Measurements from ENCODE around the gene TSPAN7.

The TSPAN7 gene

GRCh38 chrX:38649221-38649620 is 87.9 kb downstream of the TSPAN7 start:
- no peak for DNase-seq (ENCODE audit: low read depth)

- DNase-seq (ENCODE audit: low read depth), result no peak
Measured at GRCh38 chrX:38649674-38650647, 88.6 kb downstream of the TSPAN7 start.

- DNase-seq (ENCODE audit: low read depth), result no peak
Measured at GRCh38 chrX:38651625-38652601, 90.6 kb downstream of the TSPAN7 start.

- no peak for DNase-seq (ENCODE audit: low read depth)
Measured at GRCh38 chrX:38652934-38653442, 91.6 kb downstream of the TSPAN7 start.

- DNase-seq (ENCODE audit: low read depth), result peak; percentile 3
Measured at GRCh38 chrX:38654302-38654701, 93.0 kb downstream of the TSPAN7 start.

GRCh38 chrX:38656350-38656915 is 95.1 kb downstream of the TSPAN7 start:
- DNase-seq (ENCODE audit: low read depth), result no peak

- DNase-seq (ENCODE audit: low read depth), result no peak
Measured at GRCh38 chrX:38657562-38657961, 96.2 kb downstream of the TSPAN7 start.

GRCh38 chrX:38660395-38661102 is 99.2 kb downstream of the TSPAN7 start:
- DNase-seq (ENCODE audit: low read depth), result no peak

GRCh38 chrX:38661103-38661441 is 99.7 kb downstream of the TSPAN7 start:
- no peak for DNase-seq (ENCODE audit: low read depth)

GRCh38 chrX:38661561-38661960 is 100.2 kb downstream of the TSPAN7 start:
- no peak for DNase-seq (ENCODE audit: low read depth)

- DNase-seq (ENCODE audit: low read depth), result no peak
Measured at GRCh38 chrX:38662640-38663039, 101.3 kb downstream of the TSPAN7 start.

GRCh38 chrX:38664285-38664684 is 102.9 kb downstream of the TSPAN7 start:
- peak; percentile 2 for DNase-seq (ENCODE audit: low read depth)

- DNase-seq (ENCODE audit: low read depth), result no peak
Measured at GRCh38 chrX:38666909-38667308, 105.6 kb downstream of the TSPAN7 start.

GRCh38 chrX:38668771-38669170 is 107.4 kb downstream of the TSPAN7 start:
- DNase-seq (ENCODE audit: low read depth), result no peak

GRCh38 chrX:38669428-38669827 is 108.1 kb downstream of the TSPAN7 start:
- no peak for DNase-seq (ENCODE audit: low read depth)

- DNase-seq (ENCODE audit: low read depth), result no peak
Measured at GRCh38 chrX:38672646-38673045, 111.3 kb downstream of the TSPAN7 start.

GRCh38 chrX:38675856-38676255 is 114.5 kb downstream of the TSPAN7 start:
- DNase-seq (ENCODE audit: low read depth), result no peak

- no peak for DNase-seq (ENCODE audit: low read depth)
Measured at GRCh38 chrX:38678183-38678582, 116.8 kb downstream of the TSPAN7 start.

GRCh38 chrX:38678821-38679220 is 117.5 kb downstream of the TSPAN7 start:
- DNase-seq (ENCODE audit: low read depth), result no peak

GRCh38 chrX:38679695-38680094 is 118.4 kb downstream of the TSPAN7 start:
- no peak for DNase-seq (ENCODE audit: low read depth)

GRCh38 chrX:38682095-38682494 is 120.8 kb downstream of the TSPAN7 start:
- no peak for DNase-seq (ENCODE audit: low read depth)

- DNase-seq (ENCODE audit: low read depth), result no peak
Measured at GRCh38 chrX:38692961-38693360, 131.6 kb downstream of the TSPAN7 start.
